ENCODE results near the gene ADPRHL1.
"Not testable (repeated sequence)": the region's sequence is repeated elsewhere in the genome, so short reads cannot be mapped to it uniquely, and the experiment has no call there.

GRCh38 chr13:113436866-113437265 lies 16.4 kb downstream of the ADPRHL1 start:
- not testable (repeated sequence) for TF ChIP-seq POLR2A (IDR thresholded peaks at IDR 0.05; ENCODE audit: extremely low read depth, insufficient read length); MAX (IDR thresholded peaks at IDR 0.05; ENCODE audit: low read depth, low read length); MYC (IDR thresholded peaks at IDR 0.05; ENCODE audit: low read depth, low read length)
- TF ChIP-seq, protein P1, sequence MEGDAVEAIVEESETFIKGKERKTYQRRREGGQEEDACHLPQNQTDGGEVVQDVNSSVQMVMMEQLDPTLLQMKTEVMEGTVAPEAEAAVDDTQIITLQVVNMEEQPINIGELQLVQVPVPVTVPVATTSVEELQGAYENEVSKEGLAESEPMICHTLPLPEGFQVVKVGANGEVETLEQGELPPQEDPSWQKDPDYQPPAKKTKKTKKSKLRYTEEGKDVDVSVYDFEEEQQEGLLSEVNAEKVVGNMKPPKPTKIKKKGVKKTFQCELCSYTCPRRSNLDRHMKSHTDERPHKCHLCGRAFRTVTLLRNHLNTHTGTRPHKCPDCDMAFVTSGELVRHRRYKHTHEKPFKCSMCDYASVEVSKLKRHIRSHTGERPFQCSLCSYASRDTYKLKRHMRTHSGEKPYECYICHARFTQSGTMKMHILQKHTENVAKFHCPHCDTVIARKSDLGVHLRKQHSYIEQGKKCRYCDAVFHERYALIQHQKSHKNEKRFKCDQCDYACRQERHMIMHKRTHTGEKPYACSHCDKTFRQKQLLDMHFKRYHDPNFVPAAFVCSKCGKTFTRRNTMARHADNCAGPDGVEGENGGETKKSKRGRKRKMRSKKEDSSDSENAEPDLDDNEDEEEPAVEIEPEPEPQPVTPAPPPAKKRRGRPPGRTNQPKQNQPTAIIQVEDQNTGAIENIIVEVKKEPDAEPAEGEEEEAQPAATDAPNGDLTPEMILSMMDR (IDR thresholded peaks at IDR 0.05; ENCODE audit: low read depth, low read length): not testable (repeated sequence)

All from NB4 (cell line).